ENCODE data around the gene RBFOX2. TPM values are rescaled to one million over a fixed set of nuclear protein-coding genes. Genes with fewer than 3 reads are reported as not detected.

RBFOX2 gene
- total RNA-seq, 3 donors from 2014 or later = 63.4 to 97.3 (median 85.5) TPM

DNA sequence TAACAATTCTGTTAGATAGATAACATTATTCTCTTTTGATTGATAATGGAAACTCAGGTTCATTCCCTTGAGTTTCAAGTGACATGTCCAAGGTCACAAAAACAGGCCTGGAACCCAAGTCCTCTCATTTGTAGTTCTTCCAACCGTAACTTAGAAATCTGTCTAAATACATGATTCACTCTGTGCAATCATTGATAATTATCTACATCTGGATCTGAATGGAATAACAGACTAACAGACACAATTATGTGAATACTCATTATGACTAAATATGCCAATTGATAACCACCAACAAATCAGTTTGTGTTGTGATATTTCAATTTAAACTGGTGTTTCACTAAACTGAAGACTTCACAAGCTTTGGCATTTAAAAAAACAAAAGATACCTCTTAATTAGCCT lies 71.0 kb downstream of the RBFOX2 start:
- Histone ChIP-seq H3K27me3 (no peaks in the 10 kb centered on the region), H3K36me3 (no peaks in the 10 kb centered on the region), H3K4me1 (peaks cover 0 to 7% of the 10 kb centered on the region in 2 donors), H3K9me3 (no peaks in the 10 kb centered on the region), H3K27ac (no peak overlapping the region), H3K4me3 (no peak overlapping the region)
- intact Hi-C loops (cut with DNase I; ENCODE audit: low total_unique reads) = no loop called here
- DNase-seq (ENCODE audit: low spot score in 2 of 2) = no peak
- TF ChIP-seq POLR2AphosphoS5 (IDR thresholded peaks at IDR 0.05) (no peak), POLR2A (IDR thresholded peaks at IDR 0.05) (no peak)
- TF ChIP-seq, protein P1, sequence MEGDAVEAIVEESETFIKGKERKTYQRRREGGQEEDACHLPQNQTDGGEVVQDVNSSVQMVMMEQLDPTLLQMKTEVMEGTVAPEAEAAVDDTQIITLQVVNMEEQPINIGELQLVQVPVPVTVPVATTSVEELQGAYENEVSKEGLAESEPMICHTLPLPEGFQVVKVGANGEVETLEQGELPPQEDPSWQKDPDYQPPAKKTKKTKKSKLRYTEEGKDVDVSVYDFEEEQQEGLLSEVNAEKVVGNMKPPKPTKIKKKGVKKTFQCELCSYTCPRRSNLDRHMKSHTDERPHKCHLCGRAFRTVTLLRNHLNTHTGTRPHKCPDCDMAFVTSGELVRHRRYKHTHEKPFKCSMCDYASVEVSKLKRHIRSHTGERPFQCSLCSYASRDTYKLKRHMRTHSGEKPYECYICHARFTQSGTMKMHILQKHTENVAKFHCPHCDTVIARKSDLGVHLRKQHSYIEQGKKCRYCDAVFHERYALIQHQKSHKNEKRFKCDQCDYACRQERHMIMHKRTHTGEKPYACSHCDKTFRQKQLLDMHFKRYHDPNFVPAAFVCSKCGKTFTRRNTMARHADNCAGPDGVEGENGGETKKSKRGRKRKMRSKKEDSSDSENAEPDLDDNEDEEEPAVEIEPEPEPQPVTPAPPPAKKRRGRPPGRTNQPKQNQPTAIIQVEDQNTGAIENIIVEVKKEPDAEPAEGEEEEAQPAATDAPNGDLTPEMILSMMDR (IDR thresholded peaks at IDR 0.05) = no peak

DNA sequence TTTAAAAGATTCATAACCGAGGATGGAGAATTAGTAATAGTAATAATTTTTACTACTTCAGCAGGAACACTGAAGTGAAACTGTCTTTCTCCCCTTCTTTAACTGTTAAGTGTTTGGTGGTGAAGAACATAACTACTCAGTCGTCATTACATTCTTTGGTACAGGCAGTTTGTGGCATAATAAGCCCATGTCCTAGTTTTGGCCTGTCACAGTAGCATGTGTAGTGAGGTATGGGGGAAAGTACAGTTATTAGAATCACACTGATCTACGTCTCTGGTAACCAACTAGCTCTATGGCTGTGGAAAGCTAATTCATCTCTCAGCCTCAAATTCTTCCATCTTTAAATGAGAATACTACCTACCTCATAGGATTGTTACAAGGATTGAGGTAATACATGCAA lies 71.8 kb downstream of the RBFOX2 start:
- intact Hi-C loops (cut with DNase I; ENCODE audit: low total_unique reads) = no loop called here
- H3K4me3 ChIP-seq = no peak overlapping the region
- H3K36me3 ChIP-seq = no peaks in the 10 kb centered on the region
- no peak for DNase-seq (ENCODE audit: low spot score in 2 of 2)
- H3K9me3 ChIP-seq = no peaks in the 10 kb centered on the region
- H3K27ac ChIP-seq = no peak overlapping the region
- no peaks in the 10 kb centered on the region for H3K27me3 ChIP-seq
- H3K4me1 ChIP-seq = peaks cover 0 to 4% of the 10 kb centered on the region in 2 donors
- TF ChIP-seq, protein P1 (IDR thresholded peaks at IDR 0.05) = no peak
- TF ChIP-seq POLR2AphosphoS5 (IDR thresholded peaks at IDR 0.05) = no peak
- no peak for TF ChIP-seq POLR2A (IDR thresholded peaks at IDR 0.05)

DNA sequence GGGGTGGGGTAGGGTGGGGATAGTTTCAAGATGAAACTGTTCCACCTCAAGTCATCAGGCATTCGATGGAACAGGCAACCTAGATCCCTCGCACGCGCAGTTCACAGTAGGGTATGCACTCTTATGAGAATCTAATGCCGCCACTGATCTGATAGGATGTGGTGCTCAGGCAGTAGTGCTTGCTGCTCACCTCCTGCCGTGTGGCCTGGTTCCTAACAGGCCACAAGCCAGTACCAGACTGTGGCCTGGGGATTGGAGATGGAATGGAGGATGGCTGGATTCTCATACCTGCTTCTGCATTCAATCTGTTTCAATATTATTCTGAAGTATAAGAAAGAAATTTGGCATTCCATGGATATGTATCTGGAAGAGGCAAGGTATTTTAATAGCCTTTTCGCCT lies 73.1 kb downstream of the RBFOX2 start:
- intact Hi-C loops (cut with DNase I; ENCODE audit: low total_unique reads) = no loop called here
- no peak for DNase-seq (ENCODE audit: low spot score in 2 of 2)
- H3K27ac ChIP-seq = no peak overlapping the region
- no peaks in the 10 kb centered on the region for H3K9me3 ChIP-seq
- no peaks in the 10 kb centered on the region for H3K36me3 ChIP-seq
- no peaks in the 10 kb centered on the region for H3K27me3 ChIP-seq
- no peaks in the 10 kb centered on the region for H3K4me1 ChIP-seq
- TF ChIP-seq POLR2AphosphoS5 (IDR thresholded peaks at IDR 0.05) = no peak
- H3K4me3 ChIP-seq = no peak overlapping the region

DNA sequence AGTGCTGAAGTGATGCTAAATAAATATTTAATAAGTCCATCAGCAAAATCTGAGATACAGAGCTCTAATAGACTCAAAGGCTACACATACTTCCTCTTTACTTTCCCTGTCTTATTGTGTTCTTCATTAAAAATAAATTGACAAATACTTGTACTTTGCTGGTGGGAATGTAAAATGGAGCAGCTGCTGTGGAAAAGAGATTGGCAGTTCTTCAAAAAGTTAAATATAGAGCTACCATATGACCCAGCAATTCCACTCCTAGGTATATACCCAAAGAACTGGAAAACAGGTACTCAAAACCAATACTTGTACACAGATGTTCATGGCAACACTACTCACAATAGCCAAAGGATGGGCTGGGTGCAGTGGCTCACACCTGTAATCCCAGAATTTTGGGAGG lies 76.0 kb downstream of the RBFOX2 start:
- TF ChIP-seq POLR2AphosphoS5 (IDR thresholded peaks at IDR 0.05) (no peak), POLR2A (IDR thresholded peaks at IDR 0.05) (no peak)
- TF ChIP-seq, protein P1 (IDR thresholded peaks at IDR 0.05) = no peak
- H3K4me3 ChIP-seq = no peak overlapping the region
- no peaks in the 10 kb centered on the region for H3K4me1 ChIP-seq
- H3K36me3 ChIP-seq = no peaks in the 10 kb centered on the region
- DNase-seq (ENCODE audit: low spot score in 2 of 2) = no peak
- H3K27ac ChIP-seq = no peak overlapping the region
- intact Hi-C loops (cut with DNase I; ENCODE audit: low total_unique reads) = no loop called here
- H3K9me3 ChIP-seq = no peaks in the 10 kb centered on the region
- no peaks in the 10 kb centered on the region for H3K27me3 ChIP-seq

DNA sequence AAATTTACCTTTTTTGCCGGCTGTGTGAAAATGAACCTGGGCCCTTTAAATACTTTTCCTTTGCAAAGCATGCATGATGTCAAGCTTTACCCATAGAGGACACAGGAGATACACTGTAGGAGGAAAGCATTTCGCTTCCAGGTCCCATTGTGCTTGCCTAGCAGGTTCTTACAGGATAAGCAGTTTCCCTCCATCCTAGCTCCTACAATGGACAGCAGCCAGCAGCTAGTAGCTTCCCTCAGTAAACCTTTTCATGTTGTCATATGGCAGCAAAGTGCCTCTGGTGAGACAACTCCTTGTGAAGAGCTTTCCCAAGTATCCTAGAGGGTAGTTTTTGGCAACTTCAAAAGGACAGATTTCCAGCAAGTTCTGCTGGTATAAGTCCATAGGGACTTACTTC lies 78.4 kb downstream of the RBFOX2 start:
- H3K27me3 ChIP-seq = no peaks in the 10 kb centered on the region
- DNase-seq (ENCODE audit: low spot score in 2 of 2) = no peak
- TF ChIP-seq POLR2A (IDR thresholded peaks at IDR 0.05) = no peak
- TF ChIP-seq, protein P1 (IDR thresholded peaks at IDR 0.05) = no peak
- no peak for TF ChIP-seq POLR2AphosphoS5 (IDR thresholded peaks at IDR 0.05)
- no peak overlapping the region for H3K4me3 ChIP-seq
- intact Hi-C loops (cut with DNase I; ENCODE audit: low total_unique reads) = no loop called here
- H3K36me3 ChIP-seq = no peaks in the 10 kb centered on the region
- no peaks in the 10 kb centered on the region for H3K4me1 ChIP-seq
- no peaks in the 10 kb centered on the region for H3K9me3 ChIP-seq
- H3K27ac ChIP-seq = no peak overlapping the region

DNA sequence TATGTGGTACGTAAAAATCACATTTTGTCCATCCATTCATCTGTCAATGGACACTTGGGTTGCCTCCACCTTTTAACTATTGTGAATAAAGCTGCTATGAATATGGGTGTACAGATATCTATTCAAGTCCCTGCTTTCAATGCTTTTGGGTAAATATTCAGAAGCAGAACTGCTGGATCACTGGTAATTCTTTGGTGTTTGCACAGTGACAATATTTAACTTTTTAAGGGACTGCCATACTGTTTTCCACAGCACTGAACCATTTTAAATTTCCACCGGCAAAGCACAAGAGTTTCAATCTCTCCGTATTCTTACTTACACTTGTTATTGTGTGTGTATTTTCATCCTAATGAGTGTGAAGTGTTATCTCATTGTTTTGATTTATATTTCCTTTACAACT lies 79.4 kb downstream of the RBFOX2 start:
- Histone ChIP-seq H3K4me1 (no peaks in the 10 kb centered on the region), H3K36me3 (no peaks in the 10 kb centered on the region), H3K4me3 (no peak overlapping the region), H3K27me3 (no peaks in the 10 kb centered on the region), H3K9me3 (no peaks in the 10 kb centered on the region), H3K27ac (no peak overlapping the region)
- DNase-seq (ENCODE audit: low spot score in 2 of 2) = no peak
- TF ChIP-seq POLR2AphosphoS5 (IDR thresholded peaks at IDR 0.05) (no peak), POLR2A (IDR thresholded peaks at IDR 0.05) (no peak)
- TF ChIP-seq, protein P1 (IDR thresholded peaks at IDR 0.05) = no peak
- intact Hi-C loops (cut with DNase I; ENCODE audit: low total_unique reads) = no loop called here

All from breast epithelium (tissue), 4 donors.